GM20000 (cell line): Measurements from ENCODE around the gene TRIM66.

Experiments
- DNase-seq: peaks from one replicate; pipeline ENCODE4 v3.0.0; 2012; ENCODE audit warnings: low spot score
- CTCF ChIP-seq: IDR thresholded peaks from 2 replicates; pipeline ENCODE4 v1.5.1; 2012; ENCODE audit warnings: mild to moderate bottlenecking, control low read depth; ENCODE audit errors: extremely low read depth, missing control alignments

Gene TRIM66

GRCh38 chr11:8682303-8683114 is at the start of gene TRIM66, which contains the start of gene RPL27A:
TRIM66 (minus strand) TSS chr11:8682665; CDS start chr11:8672274, 10,391 bp downstream.
RPL27A (plus strand) TSS chr11:8682792; CDS start chr11:8682814, 22 bp downstream.
- DNase-seq = peak; percentile 92
- TF ChIP-seq CTCF = no peak

- no peak for TF ChIP-seq CTCF
- DNase-seq = no peak
Measured at GRCh38 chr11:8731647-8732323, 49.3 kb upstream of the TRIM66 start.

- DNase-seq = no peak
- no peak for TF ChIP-seq CTCF
Measured at GRCh38 chr11:8730697-8731020, 48.2 kb upstream of the TRIM66 start.

GRCh38 chr11:8729837-8730696 is 47.6 kb upstream of the TRIM66 start:
- TF ChIP-seq CTCF = no peak
- no peak for DNase-seq

GRCh38 chr11:8729067-8729466 is 46.6 kb upstream of the TRIM66 start:
- DNase-seq = no peak
- TF ChIP-seq CTCF = no peak

GRCh38 chr11:8728563-8728962 is 46.1 kb upstream of the TRIM66 start:
- no peak for DNase-seq
- TF ChIP-seq CTCF = no peak
